Measurements from ENCODE around the gene NDUFS8. TPM values are rescaled to one million over a fixed set of nuclear protein-coding genes. Genes with fewer than 3 reads are reported as not detected.

NDUFS8 gene
- total RNA-seq, 3 donors from 2014 or later (not counting 1 experiment from before 2014, with no cell fraction given), result 84.5 to 95.2 (median 90.7) TPM

GRCh38 chr11:68044145-68044813 is 13.8 kb downstream of the NDUFS8 start:
- no peak overlapping the region for H3K4me3 Mint-ChIP-seq
- Histone ChIP-seq H3K36me3 (ENCODE audit: control insufficient read depth, insufficient read depth, low read length) (peaks cover 63% of the 10 kb centered on the region), H3K9me3 (ENCODE audit: control insufficient read depth, insufficient read depth, low read length) (no peaks in the 10 kb centered on the region), H3K4me1 (ENCODE audit: control insufficient read depth, insufficient read depth, low read length) (peaks cover 30% of the 10 kb centered on the region), H3K27ac (ENCODE audit: low read length) (no peak overlapping the region), H3K4me3 (ENCODE audit: low read length) (no peak overlapping the region), H3K27me3 (ENCODE audit: control insufficient read depth, insufficient read depth, low read length) (no peaks in the 10 kb centered on the region)
- intact Hi-C loops (cut with micrococcal nuclease), result no loop called here
- H3K4me1 Mint-ChIP-seq, result peaks cover 13 to 23% of the 10 kb centered on the region in 2 donors
- DNase-seq (no peak), ATAC-seq (no peak)
- no peaks in the 10 kb centered on the region for H3K27me3 Mint-ChIP-seq (ENCODE audit: low read depth in 2 of 2)
- H3K27ac Mint-ChIP-seq, result no peak overlapping the region
- H3K9me3 Mint-ChIP-seq, result no peaks in the 10 kb centered on the region
- 95% methylated on average over 24 of the region's 24 CpGs for WGBS (ENCODE audit: insufficient coverage)
- no peaks in the 10 kb centered on the region for H3K36me3 Mint-ChIP-seq
- no peak for TF ChIP-seq CTCF (IDR thresholded peaks at IDR 0.05)

GRCh38 chr11:68044898-68045351 is 14.4 kb downstream of the NDUFS8 start:
- Histone ChIP-seq H3K4me1 (ENCODE audit: control insufficient read depth, insufficient read depth, low read length) (peaks cover 24% of the 10 kb centered on the region), H3K27me3 (ENCODE audit: control insufficient read depth, insufficient read depth, low read length) (no peaks in the 10 kb centered on the region), H3K27ac (ENCODE audit: low read length) (no peak overlapping the region), H3K36me3 (ENCODE audit: control insufficient read depth, insufficient read depth, low read length) (peaks cover 69% of the 10 kb centered on the region), H3K9me3 (ENCODE audit: control insufficient read depth, insufficient read depth, low read length) (no peaks in the 10 kb centered on the region), H3K4me3 (ENCODE audit: low read length) (no peak overlapping the region)
- WGBS (ENCODE audit: insufficient coverage), result 96% methylated on average over 18 of the region's 18 CpGs
- H3K4me3 Mint-ChIP-seq, result no peak overlapping the region
- no peak overlapping the region for H3K27ac Mint-ChIP-seq
- intact Hi-C loops (cut with micrococcal nuclease), result no loop called here
- H3K4me1 Mint-ChIP-seq, result peaks cover 9 to 16% of the 10 kb centered on the region in 2 donors
- no peak for TF ChIP-seq CTCF (IDR thresholded peaks at IDR 0.05)
- no peaks in the 10 kb centered on the region for H3K36me3 Mint-ChIP-seq
- ATAC-seq (no peak), DNase-seq (no peak)
- no peaks in the 10 kb centered on the region for H3K9me3 Mint-ChIP-seq
- H3K27me3 Mint-ChIP-seq (ENCODE audit: low read depth in 2 of 2), result no peaks in the 10 kb centered on the region

GRCh38 chr11:68047437-68048290 is 17.2 kb downstream of the NDUFS8 start:
- Mint-ChIP-seq H3K4me3 (no peak overlapping the region), H3K4me1 (peaks cover 0 to 7% of the 10 kb centered on the region in 2 donors), H3K36me3 (no peaks in the 10 kb centered on the region), H3K27me3 (ENCODE audit: low read depth in 2 of 2) (no peaks in the 10 kb centered on the region), H3K9me3 (no peaks in the 10 kb centered on the region), H3K27ac (peak overlapping the region in 1 of 2 donors; percentile 38)
- H3K4me3 ChIP-seq (ENCODE audit: low read length), result no peak overlapping the region
- no peak for TF ChIP-seq CTCF (IDR thresholded peaks at IDR 0.05)
- DNase-seq, result no peak
- H3K27ac ChIP-seq (ENCODE audit: low read length), result no peak overlapping the region
- 93% methylated on average over 37 of the region's 37 CpGs for WGBS (ENCODE audit: insufficient coverage)
- no peaks in the 10 kb centered on the region for H3K27me3 ChIP-seq (ENCODE audit: control insufficient read depth, insufficient read depth, low read length)
- H3K4me1 ChIP-seq (ENCODE audit: control insufficient read depth, insufficient read depth, low read length), result no peaks in the 10 kb centered on the region
- H3K9me3 ChIP-seq (ENCODE audit: control insufficient read depth, insufficient read depth, low read length), result no peaks in the 10 kb centered on the region
- ATAC-seq, result no peak
- H3K36me3 ChIP-seq (ENCODE audit: control insufficient read depth, insufficient read depth, low read length), result peaks cover 85% of the 10 kb centered on the region
- intact Hi-C loops (cut with micrococcal nuclease), result no loop called here
